ENCODE results near the gene MYBPC2.

Gene MYBPC2

DNA sequence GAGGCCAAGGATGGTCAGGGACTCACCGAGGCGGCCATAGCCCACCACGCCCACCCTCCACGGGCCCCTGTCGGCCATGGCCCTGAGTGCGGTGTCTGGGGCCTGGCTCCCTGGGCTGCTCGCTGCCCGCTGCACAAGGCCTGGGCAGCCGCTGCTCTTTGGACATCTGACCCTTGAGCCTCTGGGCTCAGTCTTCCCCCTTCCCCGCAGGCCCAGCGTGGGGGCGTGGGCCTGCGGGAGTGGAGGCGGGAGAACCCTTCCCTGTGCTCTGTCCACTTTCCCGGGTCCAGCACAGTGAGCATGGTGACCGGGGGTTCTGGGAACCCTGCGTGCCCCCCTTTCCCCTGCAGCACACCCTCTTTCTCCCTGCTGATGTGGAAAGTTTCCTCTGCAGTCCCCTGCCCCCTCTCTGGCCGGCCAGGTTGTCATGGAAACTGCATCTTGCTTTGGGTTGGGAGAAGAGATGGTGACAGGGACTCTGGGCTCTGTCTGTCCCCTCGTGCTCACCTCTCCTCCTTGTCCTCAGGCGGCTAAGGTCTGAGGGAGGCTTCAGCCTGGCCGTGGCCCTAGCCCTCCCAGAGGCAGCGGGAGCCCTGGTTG is 81.2 kb downstream of the MYBPC2 start, which contains the start of gene ASPDH:
ASPDH (minus strand) TSS at position 168 of the 600 bp plus-strand sequence; CDS start at position 78, 90 bp downstream.
- H3K27ac Mint-ChIP-seq, result peak within 1 kb of the TSS; percentile 41 to 92
- DNase-seq (no peak), ATAC-seq (replicated peaks) (no peak)
- peaks cover 0 to 7% of the 10 kb centered on the region in 2 donors for H3K27me3 Mint-ChIP-seq
- H3K36me3 Mint-ChIP-seq (ENCODE audit: insufficient read depth), result peaks cover 19% of the 10 kb centered on the region
- peak within 1 kb of the TSS in 1 of 2 donors; percentile 75 for H3K4me3 Mint-ChIP-seq
- H3K4me1 Mint-ChIP-seq (ENCODE audit: low read depth in 2 of 2), result peaks cover 11 to 16% of the 10 kb centered on the region in 2 donors
- H3K9me3 Mint-ChIP-seq, result peaks cover 0 to 2% of the 10 kb centered on the region in 2 donors

DNA sequence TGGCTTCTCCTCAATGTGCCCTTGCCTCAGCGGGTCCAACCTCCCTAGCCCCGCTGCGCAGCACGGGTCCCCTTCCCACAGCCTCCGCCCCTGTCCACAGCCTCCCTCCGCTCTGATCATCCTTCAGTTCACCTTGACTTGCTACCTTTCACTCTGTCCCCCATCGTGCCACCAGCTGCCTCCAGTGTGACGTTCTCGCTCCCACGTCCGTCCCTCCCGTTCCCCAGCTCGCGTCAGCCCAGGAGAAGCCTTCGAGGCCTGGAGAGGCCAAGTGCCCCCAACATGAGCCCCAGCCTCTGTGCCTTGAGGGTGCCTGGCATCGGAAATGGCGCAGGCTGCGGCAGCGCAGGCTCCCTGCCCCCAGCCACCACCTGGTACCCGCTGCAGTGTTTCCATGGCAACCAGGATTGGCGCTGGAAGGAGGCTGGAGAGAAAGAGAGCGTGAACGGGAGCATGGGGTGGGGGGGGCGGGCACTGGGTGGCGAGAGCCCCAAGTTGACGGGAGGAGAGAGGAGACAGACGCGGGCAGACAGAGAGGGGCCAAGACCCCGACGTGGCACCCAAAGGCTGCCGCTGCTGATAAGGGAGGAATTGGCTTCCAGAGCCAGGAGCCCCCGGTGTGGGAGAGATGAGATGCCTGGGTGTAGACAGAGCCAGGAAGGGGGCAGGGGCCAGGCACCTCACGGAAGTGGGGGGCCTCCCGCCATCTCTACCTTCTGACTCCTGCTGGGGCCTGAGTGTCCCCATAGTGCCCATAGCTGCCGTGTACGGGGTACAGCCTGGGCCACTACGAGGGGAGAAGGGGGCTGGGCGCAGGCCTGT is 81.9 kb downstream of the MYBPC2 start:
- peak overlapping the region in 1 of 2 donors; percentile 31 for H3K27ac Mint-ChIP-seq
- ATAC-seq (replicated peaks) (no peak), DNase-seq (no peak)
- peaks cover 10 to 16% of the 10 kb centered on the region in 2 donors for H3K4me1 Mint-ChIP-seq (ENCODE audit: low read depth in 2 of 2)
- H3K36me3 Mint-ChIP-seq (ENCODE audit: insufficient read depth), result peaks cover 18% of the 10 kb centered on the region
- H3K27me3 Mint-ChIP-seq, result peaks cover 0 to 7% of the 10 kb centered on the region in 2 donors
- peaks cover 0 to 2% of the 10 kb centered on the region in 2 donors for H3K9me3 Mint-ChIP-seq
- no peak overlapping the region for H3K4me3 Mint-ChIP-seq

DNA sequence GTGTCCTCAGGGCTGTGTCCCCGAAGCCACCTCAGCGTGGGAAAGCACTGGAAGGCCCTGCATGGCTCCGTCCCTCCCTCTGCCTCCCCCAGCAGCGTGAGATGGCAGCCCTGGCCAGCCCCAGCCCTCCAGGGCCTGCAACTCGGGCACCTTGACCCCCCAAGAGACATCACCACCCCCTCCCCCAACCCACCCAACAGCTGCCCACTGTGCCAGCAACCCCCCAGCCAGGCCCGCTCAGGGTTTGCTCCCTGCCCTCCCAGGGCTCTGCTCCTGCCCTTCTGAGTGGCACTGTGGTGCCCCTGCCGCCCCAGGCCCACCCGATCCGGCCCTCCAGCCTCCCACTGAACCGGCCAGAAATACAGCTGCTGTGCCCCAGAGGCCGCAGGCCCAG is 82.5 kb downstream of the MYBPC2 start:
- H3K4me1 Mint-ChIP-seq (ENCODE audit: low read depth in 2 of 2), result peaks cover 10 to 15% of the 10 kb centered on the region in 2 donors
- no peak for ATAC-seq (replicated peaks)
- DNase-seq, result no peak
- H3K27ac Mint-ChIP-seq, result no peak overlapping the region
- peaks cover 0 to 7% of the 10 kb centered on the region in 2 donors for H3K27me3 Mint-ChIP-seq
- peaks cover 15% of the 10 kb centered on the region for H3K36me3 Mint-ChIP-seq (ENCODE audit: insufficient read depth)
- peaks cover 0 to 2% of the 10 kb centered on the region in 2 donors for H3K9me3 Mint-ChIP-seq
- no peak overlapping the region for H3K4me3 Mint-ChIP-seq
